GM12891 (cell line): Measurements from ENCODE around the gene TMIE.

Experiments
- PAX5 ChIP-seq: IDR thresholded peaks from 2 replicates; pipeline ENCODE4 v1.6.1; 2011; ENCODE audit warnings: low read length, moderate library complexity, mild to moderate bottlenecking; ENCODE audit not compliant: insufficient read depth, severe bottlenecking
- POLR2A ChIP-seq: IDR thresholded peaks from 2 replicates; pipeline ENCODE4 v1.6.1; 2011; ENCODE audit warnings: low read depth, low read length, control low read depth
- POLR2AphosphoS5 ChIP-seq: IDR thresholded peaks from 2 replicates; pipeline ENCODE4 v1.6.1; 2011; ENCODE audit warnings: low read depth, low read length, control low read depth
- POU2F2 ChIP-seq: IDR thresholded peaks from 2 replicates; pipeline ENCODE4 v1.6.1; 2011; ENCODE audit warnings: low read depth, mild to moderate bottlenecking, control low read depth, low read length, moderate library complexity
- SPI1 ChIP-seq: IDR thresholded peaks from 2 replicates; pipeline ENCODE4 v1.6.1; 2011; ENCODE audit warnings: low read depth, low read length, control low read depth

DNA sequence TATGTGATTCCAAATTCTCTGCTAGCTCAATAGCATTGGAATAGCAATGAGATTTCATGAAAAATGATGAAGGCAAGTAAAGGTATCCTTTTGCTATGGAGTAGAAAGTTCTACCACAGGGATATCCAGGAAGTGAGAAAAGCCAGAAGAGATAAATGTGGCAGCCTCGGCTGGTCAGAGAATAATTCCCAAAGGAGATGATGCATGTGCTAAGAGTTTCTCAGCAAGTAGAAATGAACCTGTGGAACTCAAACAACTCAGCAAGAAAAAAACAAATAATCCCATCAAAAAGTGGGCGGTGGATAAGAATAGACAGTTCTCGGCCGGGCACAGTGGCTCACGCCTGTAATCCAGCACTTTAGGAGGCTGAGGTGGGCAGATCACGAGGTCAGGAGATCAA lies 45.9 kb upstream of the TMIE start:
- TF ChIP-seq POLR2A = no peak
- no peak for TF ChIP-seq POLR2AphosphoS5
- TF ChIP-seq SPI1 = no peak
- no peak for TF ChIP-seq PAX5
- TF ChIP-seq POU2F2 = no peak
